Stimulated activated CD4-positive, alpha-beta T cell treated with anti-CD3 and anti-CD28 coated beads, Interleukin-1b, Interleukin-23, amount 100 ng/mL, for 1 hour (primary cell): ENCODE measurements around the gene SLC2A10.

Source experiments
- DNase-seq, 2 donors: peaks; one replicate each; pipeline ENCODE4 v3.0.0-alpha.2; 2020; ENCODE audit warnings: low read depth in 2 of 2

Gene SLC2A10

GRCh38 chr20:46682063-46682821 lies 27.2 kb upstream of the SLC2A10 start:
- no peak for DNase-seq

- no peak for DNase-seq
These were observed 26.3 kb upstream of the SLC2A10 start for GRCh38 chr20:46683011-46683667.

- DNase-seq: no peak
These were observed 25.8 kb upstream of the SLC2A10 start for GRCh38 chr20:46683668-46683938.

- DNase-seq: no peak
These were observed 25.3 kb upstream of the SLC2A10 start for GRCh38 chr20:46683939-46684750.

- DNase-seq: no peak
These were observed 21.0 kb upstream of the SLC2A10 start for GRCh38 chr20:46688151-46689081.

- DNase-seq: peak; percentile 80 to 91
These were observed 20.2 kb upstream of the SLC2A10 start, which contains the start of gene TP53RK for GRCh38 chr20:46689082-46689753. Gene TP53RK, minus strand, starts transcription at chr20:46689444. Its CDS starts 30 bp downstream, at chr20:46689414.

GRCh38 chr20:46689754-46690085 lies 19.7 kb upstream of the SLC2A10 start:
- no peak for DNase-seq

- no peak for DNase-seq
These were observed 19.0 kb upstream of the SLC2A10 start for GRCh38 chr20:46690219-46691106.

- no peak for DNase-seq
These were observed 18.3 kb upstream of the SLC2A10 start for GRCh38 chr20:46691196-46691595.

GRCh38 chr20:46694484-46694883 lies 15.0 kb upstream of the SLC2A10 start:
- DNase-seq: no peak

- DNase-seq: no peak
These were observed 13.6 kb upstream of the SLC2A10 start for GRCh38 chr20:46695892-46696291.

GRCh38 chr20:46696791-46697279 lies 12.6 kb upstream of the SLC2A10 start:
- no peak for DNase-seq

GRCh38 chr20:46698788-46699187 lies 10.7 kb upstream of the SLC2A10 start:
- DNase-seq: no peak

GRCh38 chr20:46699651-46700359 lies 9.6 kb upstream of the SLC2A10 start:
- no peak for DNase-seq

- DNase-seq: no peak
These were observed 9.0 kb upstream of the SLC2A10 start for GRCh38 chr20:46700481-46700880.

GRCh38 chr20:46701057-46701456 lies 8.4 kb upstream of the SLC2A10 start:
- DNase-seq: no peak

GRCh38 chr20:46701556-46701955 lies 7.9 kb upstream of the SLC2A10 start:
- DNase-seq: no peak

GRCh38 chr20:46701986-46702385 lies 7.5 kb upstream of the SLC2A10 start:
- DNase-seq: no peak

GRCh38 chr20:46702447-46703203 lies 6.8 kb upstream of the SLC2A10 start:
- no peak for DNase-seq
